ENCODE measurements around the gene SDHA.
"Not testable (repeated sequence)": the region's sequence is repeated elsewhere in the genome, so short reads cannot be mapped to it uniquely, and the experiment has no call there.

Gene SDHA

DNA sequence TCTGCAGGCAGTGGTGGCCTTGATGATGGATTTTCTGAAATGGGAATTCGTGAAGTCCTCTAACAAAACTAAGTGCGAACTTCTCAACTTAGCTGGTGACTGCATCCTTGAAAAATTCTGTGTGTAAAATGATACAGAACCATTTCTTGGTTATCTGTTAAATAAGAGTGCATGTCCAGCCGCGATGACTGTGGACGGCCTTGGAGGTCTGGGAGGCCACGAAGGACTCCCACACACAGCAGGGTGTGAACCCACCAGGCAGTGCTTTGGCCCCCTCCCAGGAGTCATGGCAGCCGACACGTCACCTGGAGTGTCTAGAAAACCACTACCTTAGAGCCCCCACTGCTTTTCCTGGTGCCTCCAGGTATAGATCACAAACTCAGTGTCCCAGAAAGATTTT, 85.6 kb downstream of the SDHA start:
- DNase-seq: not testable (repeated sequence)

DNA sequence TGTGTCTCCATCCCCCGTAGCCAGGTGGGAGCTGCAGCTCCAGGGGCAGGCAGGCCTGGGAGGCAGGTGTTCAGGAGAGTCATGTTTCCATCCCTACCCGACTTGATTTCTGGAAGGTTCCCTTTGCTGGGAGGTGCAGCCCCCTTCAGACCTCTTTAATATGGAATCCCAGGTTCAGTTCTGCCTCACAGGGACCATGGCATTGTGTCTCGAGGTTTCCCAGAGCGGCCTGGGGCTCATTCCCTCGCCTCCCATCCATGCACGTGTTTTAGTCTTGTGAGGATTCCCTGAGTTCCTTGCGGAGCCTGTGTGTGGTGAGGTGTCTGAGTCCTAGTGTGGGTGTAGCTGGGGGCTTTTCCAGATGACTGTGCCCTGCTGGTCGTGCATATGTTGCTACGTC, 86.9 kb downstream of the SDHA start:
- DNase-seq: no peak

DNA sequence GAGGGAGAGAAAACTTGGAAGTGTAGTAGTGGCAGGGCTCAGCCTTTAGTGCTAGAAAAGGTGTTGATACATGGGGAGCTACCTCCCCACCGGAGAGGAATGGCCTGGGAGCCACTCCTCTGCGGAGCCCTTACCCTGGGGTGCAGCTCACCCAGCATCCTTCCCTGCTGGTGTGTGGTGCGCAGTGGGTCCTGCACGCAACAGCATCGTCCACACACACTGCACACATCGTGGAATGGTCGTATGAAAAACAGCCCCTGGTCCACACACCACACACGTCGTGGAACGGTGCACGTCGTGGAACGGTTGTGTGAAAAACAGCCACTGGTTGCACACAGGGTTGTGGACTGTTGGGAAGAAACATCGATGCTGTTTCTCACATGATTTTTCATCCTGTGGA, 87.3 kb downstream of the SDHA start:
- DNase-seq: no peak

DNA sequence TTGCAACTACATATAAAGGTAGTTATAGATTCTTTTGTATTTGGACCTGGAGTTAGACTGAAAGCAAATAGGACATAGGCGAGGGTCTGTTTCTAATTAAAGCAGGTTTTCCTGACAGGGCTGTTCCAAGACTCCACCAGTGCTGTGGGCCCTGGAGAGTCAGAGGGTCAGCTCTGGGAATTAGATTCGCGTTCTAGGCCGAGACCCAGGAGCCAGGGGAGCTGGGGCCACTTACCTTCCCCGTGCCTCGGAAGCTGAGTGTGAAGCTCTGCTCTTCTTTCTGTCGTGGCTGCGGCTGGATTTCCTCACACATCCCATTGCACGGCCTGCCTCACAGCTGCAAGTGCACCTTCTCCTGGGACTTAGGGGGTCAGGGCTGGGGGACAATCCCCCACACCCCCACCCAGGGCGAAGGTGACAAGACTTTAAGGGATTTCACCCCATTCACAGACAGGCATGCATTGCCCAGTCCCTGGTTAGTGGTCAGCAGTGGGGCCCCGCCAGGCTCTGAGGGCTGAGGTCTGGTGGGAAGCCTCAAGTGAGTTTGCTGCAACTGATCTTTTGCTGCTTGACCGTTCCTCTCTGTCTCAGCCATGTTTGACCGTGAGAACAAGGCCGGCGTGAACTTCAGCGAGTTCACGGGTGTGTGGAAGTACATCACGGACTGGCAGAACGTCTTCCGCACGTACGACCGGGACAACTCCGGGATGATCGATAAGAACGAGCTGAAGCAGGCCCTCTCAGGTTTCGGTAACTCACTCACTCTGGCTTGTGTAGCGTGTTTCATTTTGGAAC, 88.1 kb downstream of the SDHA start:
- no peak for DNase-seq
